CD4-positive, alpha-beta T cell treated with Interleukin-4 for 4 hours (primary cell): ENCODE results near the gene ITGAE.
A peak's percentile ranks its signal among the peaks of the same experiment; 100 is the strongest.

ENCODE experiments used
- DNase-seq: peaks from one replicate; pipeline ENCODE4 v3.0.0-alpha.2; 2020

Gene ITGAE

GRCh38 chr17:3689262-3690093 is 111.5 kb downstream of the ITGAE start:
- no peak for DNase-seq

- DNase-seq: no peak
These were observed 112.1 kb downstream of the ITGAE start for GRCh38 chr17:3688852-3689261.

GRCh38 chr17:3688027-3688553 is 112.9 kb downstream of the ITGAE start:
- no peak for DNase-seq

- no peak for DNase-seq
These were observed 115.8 kb downstream of the ITGAE start for GRCh38 chr17:3685174-3685573.

- peak; percentile 51 for DNase-seq
These were observed 117.9 kb downstream of the ITGAE start for GRCh38 chr17:3683054-3683511.

GRCh38 chr17:3682033-3682432 is 119.0 kb downstream of the ITGAE start:
- DNase-seq: no peak

- no peak for DNase-seq
These were observed 119.4 kb downstream of the ITGAE start for GRCh38 chr17:3681565-3681964.

GRCh38 chr17:3681057-3681456 is 119.9 kb downstream of the ITGAE start:
- DNase-seq: no peak

GRCh38 chr17:3679531-3680126 is 121.4 kb downstream of the ITGAE start:
- DNase-seq: no peak

GRCh38 chr17:3678821-3679530 is 122.0 kb downstream of the ITGAE start:
- no peak for DNase-seq

GRCh38 chr17:3678095-3678820 is 122.7 kb downstream of the ITGAE start:
- DNase-seq: no peak

GRCh38 chr17:3675886-3676285 is 125.1 kb downstream of the ITGAE start:
- no peak for DNase-seq

- no peak for DNase-seq
These were observed 128.4 kb downstream of the ITGAE start for GRCh38 chr17:3672571-3672970.

- no peak for DNase-seq
These were observed 131.4 kb downstream of the ITGAE start for GRCh38 chr17:3669548-3669947.

GRCh38 chr17:3669085-3669347 is 132.0 kb downstream of the ITGAE start:
- DNase-seq: no peak

- DNase-seq: peak; percentile 96
These were observed 132.5 kb downstream of the ITGAE start, which contains the start of the genes EMC6 and TAX1BP3 for GRCh38 chr17:3668279-3669084. Gene EMC6 (plus strand): TSS chr17:3668812. CDS start chr17:3669147, 335 bp downstream. Gene TAX1BP3 (minus strand): TSS chr17:3668578. CDS start chr17:3668526, 52 bp downstream.

GRCh38 chr17:3667366-3668278 is 133.4 kb downstream of the ITGAE start:
- DNase-seq: no peak

GRCh38 chr17:3666516-3666915 is 134.5 kb downstream of the ITGAE start:
- no peak for DNase-seq

GRCh38 chr17:3665834-3666233 is 135.2 kb downstream of the ITGAE start:
- DNase-seq: no peak
